HCT116 (cell line): ENCODE results near the gene MORN1.

Source experiments
- POLR2A ChIP-seq: IDR thresholded peaks from 2 replicates; pipeline ENCODE4 v1.7.0; 2011; ENCODE audit warnings: borderline replicate concordance; ENCODE audit not compliant: insufficient read depth, insufficient read length; ENCODE audit errors: extremely low read depth
- SP1 ChIP-seq: IDR thresholded peaks from 2 replicates; pipeline ENCODE4 v1.6.1; 2012; ENCODE audit warnings: low read depth

- no peak for TF ChIP-seq POLR2A
- TF ChIP-seq SP1, result no peak
Observed at GRCh38 chr1:2422523-2422922, 31.2 kb upstream of the MORN1 start.
